Gastroesophageal sphincter (tissue), 4 donors: ENCODE results near the gene SERINC2. TPM values are rescaled to one million over a fixed set of nuclear protein-coding genes. Genes with fewer than 3 reads are reported as not detected.

ENCODE experiments used
- ATAC-seq: fragments of 150-250 bp; one replicate; pipeline ENCODE4 v1.9.1; 2016; ENCODE audit warnings: mild to moderate bottlenecking, moderate library complexity
- H3K27ac ChIP-seq, 4 donors: fragments of 200-600 bp; sonication (generic) in 3 of 4; 1 replicate in 3 of 4; 2 replicates in 1 of 4; pipeline ENCODE4 v1.5.1; 2016 to 2019
- H3K27me3 ChIP-seq: fragments of 200-600 bp; sonication (generic); one replicate; pipeline ENCODE4 v1.5.1; 2019
- H3K36me3 ChIP-seq, 2 donors: fragments of 200-600 bp; sonication (generic); one replicate each; pipeline ENCODE4 v1.5.1; 2019; ENCODE audit warnings: control low read depth in 1 of 2
- H3K4me1 ChIP-seq, 3 donors: fragments of 200-600 bp; sonication (generic); 1 replicate in 2 of 3; 2 replicates in 1 of 3; pipeline ENCODE4 v1.5.1; 2016 to 2019; ENCODE audit warnings: control low read depth in 2 of 3
- H3K4me3 ChIP-seq, 2 donors: fragments of 200-600 bp; sonication (generic); one replicate each; pipeline ENCODE4 v1.5.1; 2019; ENCODE audit warnings: mild to moderate bottlenecking in 1 of 2, moderate library complexity in 1 of 2
- H3K9me3 ChIP-seq, 3 donors: fragments of 200-600 bp; sonication (generic); one replicate each; pipeline ENCODE4 v1.5.1; 2017 to 2019; ENCODE audit warnings: control low read depth in 2 of 3
- EP300 ChIP-seq: sonication (generic); formaldehyde crosslinking; IDR thresholded peaks from one replicate; pipeline ENCODE4 v1.6.1; 2017; ENCODE audit warnings: antibody characterized with exemption, mild to moderate bottlenecking
- POLR2A ChIP-seq, 2 donors: fragments of 450-650 bp; IDR thresholded peaks; one replicate each; pipeline ENCODE4 v1.6.1; 2017; ENCODE audit warnings: antibody characterized with exemption in 2 of 2, mild to moderate bottlenecking in 2 of 2, moderate library complexity in 1 of 2
- POLR2AphosphoS5 ChIP-seq: sonication (generic); formaldehyde crosslinking; IDR thresholded peaks from one replicate; pipeline ENCODE4 v1.6.1; 2017; ENCODE audit warnings: antibody characterized with exemption
- WGBS, 2 donors: methylation state at CpG; one replicate each; pipeline ENCODE4 v1.1.5; 2018; ENCODE audit warnings: low coverage in 1 of 2; 5-methylcytosine and 5-hydroxymethylcytosine counted together
- total RNA-seq, 4 donors: library from RNA; depleted of rRNA; stranded (reverse); fragments of >200 nt; gene quantifications; one replicate each; pipeline ENCODE4 v1.1.0, GENCODE V29; 2016
- TF ChIP-seq, protein P1 (sequence below), 4 experiments: fragments of 200-600 bp in 2 of 4; fragments of 450-650 bp in 2 of 4; sonication (generic) in 1 of 4; IDR thresholded peaks; one replicate each; pipeline ENCODE4 v1.5.1; 2017 to 2019; ENCODE audit warnings: antibody characterized with exemption in 4 of 4, mild to moderate bottlenecking in 2 of 4, moderate library complexity in 2 of 4

SERINC2 gene
- total RNA-seq, 4 donors from 2014 or later = 2.5 to 8.7 (median 4.1) TPM

DNA sequence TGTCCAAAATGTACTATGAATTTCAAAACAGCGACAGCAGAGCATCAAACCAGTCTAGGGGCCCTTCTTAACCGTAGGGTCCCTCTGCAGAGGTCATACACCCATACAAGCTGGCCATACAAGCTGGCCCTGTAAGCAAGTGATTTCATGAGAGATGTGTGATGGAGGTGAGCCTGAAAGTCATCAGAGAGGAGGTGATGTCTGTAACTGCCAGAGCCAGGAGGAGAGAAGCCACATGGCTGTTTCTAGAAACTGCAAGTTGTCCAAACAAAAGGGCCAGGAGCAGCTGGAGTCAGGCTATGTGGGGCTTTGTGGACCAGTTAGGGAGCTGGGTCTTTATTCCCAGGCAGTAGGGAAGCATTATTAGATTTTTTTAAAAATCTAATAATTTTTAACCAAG, 14.8 kb upstream of the SERINC2 start:
- Histone ChIP-seq H3K36me3 (no peaks in the 10 kb centered on the region), H3K27ac (no peak overlapping the region), H3K9me3 (no peaks in the 10 kb centered on the region), H3K4me1 (peaks cover 0 to 12% (median 3%) of the 10 kb centered on the region in 3 donors), H3K4me3 (no peak overlapping the region), H3K27me3 (no peaks in the 10 kb centered on the region)
- WGBS, 2 donors = 88% methylated on average over 2 of the region's 2 CpGs; no CpG with 5 or more reads in 1 of the 2 donors
- TF ChIP-seq POLR2A (IDR thresholded peaks at IDR 0.05) = no peak
- TF ChIP-seq, protein P1, sequence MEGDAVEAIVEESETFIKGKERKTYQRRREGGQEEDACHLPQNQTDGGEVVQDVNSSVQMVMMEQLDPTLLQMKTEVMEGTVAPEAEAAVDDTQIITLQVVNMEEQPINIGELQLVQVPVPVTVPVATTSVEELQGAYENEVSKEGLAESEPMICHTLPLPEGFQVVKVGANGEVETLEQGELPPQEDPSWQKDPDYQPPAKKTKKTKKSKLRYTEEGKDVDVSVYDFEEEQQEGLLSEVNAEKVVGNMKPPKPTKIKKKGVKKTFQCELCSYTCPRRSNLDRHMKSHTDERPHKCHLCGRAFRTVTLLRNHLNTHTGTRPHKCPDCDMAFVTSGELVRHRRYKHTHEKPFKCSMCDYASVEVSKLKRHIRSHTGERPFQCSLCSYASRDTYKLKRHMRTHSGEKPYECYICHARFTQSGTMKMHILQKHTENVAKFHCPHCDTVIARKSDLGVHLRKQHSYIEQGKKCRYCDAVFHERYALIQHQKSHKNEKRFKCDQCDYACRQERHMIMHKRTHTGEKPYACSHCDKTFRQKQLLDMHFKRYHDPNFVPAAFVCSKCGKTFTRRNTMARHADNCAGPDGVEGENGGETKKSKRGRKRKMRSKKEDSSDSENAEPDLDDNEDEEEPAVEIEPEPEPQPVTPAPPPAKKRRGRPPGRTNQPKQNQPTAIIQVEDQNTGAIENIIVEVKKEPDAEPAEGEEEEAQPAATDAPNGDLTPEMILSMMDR (IDR thresholded peaks at IDR 0.05) = no peak
- no peak for TF ChIP-seq EP300
- TF ChIP-seq POLR2AphosphoS5 = no peak
- ATAC-seq = no peak

DNA sequence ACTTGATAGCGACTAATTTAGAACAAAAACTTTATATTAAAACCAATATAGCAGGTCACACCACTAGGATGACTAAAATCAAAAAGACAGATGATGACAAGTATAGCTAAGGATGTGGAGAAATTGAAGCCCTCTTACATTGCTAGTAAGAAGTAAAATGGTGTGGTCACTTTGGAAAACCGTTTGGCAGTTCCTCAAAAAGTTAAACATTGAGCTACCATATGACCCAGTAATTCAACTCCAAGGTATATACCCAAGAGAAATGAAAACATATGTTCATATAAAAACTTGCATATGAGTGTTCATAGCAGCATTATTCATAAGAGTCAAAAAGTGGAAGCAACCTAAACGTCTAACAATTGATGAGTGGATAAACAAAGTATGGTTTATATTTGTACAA, 13.0 kb upstream of the SERINC2 start:
- no peak for ATAC-seq
- H3K4me3 ChIP-seq = no peak overlapping the region
- H3K27me3 ChIP-seq = peaks cover 5% of the 10 kb centered on the region
- TF ChIP-seq EP300 (no peak), POLR2AphosphoS5 (no peak), POLR2A (IDR thresholded peaks at IDR 0.05) (no peak)
- TF ChIP-seq, protein P1 (IDR thresholded peaks at IDR 0.05) = no peak
- H3K4me1 ChIP-seq = peaks cover 0 to 2% (median under 1%) of the 10 kb centered on the region in 3 donors
- H3K27ac ChIP-seq = no peak overlapping the region
- WGBS, 2 donors = 51 to 52% methylated on average over 3 of the region's 3 CpGs
- no peaks in the 10 kb centered on the region for H3K9me3 ChIP-seq
- H3K36me3 ChIP-seq = no peaks in the 10 kb centered on the region

DNA sequence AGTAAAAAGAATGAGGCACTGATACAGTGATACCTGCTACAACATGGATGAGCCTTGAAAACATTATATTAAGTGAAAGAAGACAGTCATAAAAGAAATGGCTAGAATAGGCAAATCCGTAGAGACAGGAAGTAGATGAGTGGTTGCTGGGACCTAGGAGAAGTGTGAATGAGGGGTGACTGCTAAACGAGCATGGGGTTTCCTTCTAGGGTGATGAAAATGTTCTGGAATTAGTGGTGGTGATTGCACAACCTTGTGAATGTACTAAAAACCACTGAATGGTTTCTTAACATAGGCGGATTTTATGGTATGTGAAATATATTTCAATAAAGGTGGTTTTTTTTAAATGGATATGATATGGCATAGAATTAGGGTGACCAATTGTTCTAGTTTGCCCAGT, 12.6 kb upstream of the SERINC2 start:
- H3K36me3 ChIP-seq = no peaks in the 10 kb centered on the region
- 41 to 61% methylated on average over 3 of the region's 3 CpGs for WGBS, 2 donors
- H3K4me1 ChIP-seq = no peaks in the 10 kb centered on the region
- H3K9me3 ChIP-seq = no peaks in the 10 kb centered on the region
- no peak overlapping the region for H3K4me3 ChIP-seq
- TF ChIP-seq, protein P1 (IDR thresholded peaks at IDR 0.05) = no peak
- TF ChIP-seq POLR2AphosphoS5 = no peak
- TF ChIP-seq EP300 = no peak
- no peak for TF ChIP-seq POLR2A (IDR thresholded peaks at IDR 0.05)
- no peak for ATAC-seq
- no peak overlapping the region for H3K27ac ChIP-seq
- peaks cover 5% of the 10 kb centered on the region for H3K27me3 ChIP-seq

DNA sequence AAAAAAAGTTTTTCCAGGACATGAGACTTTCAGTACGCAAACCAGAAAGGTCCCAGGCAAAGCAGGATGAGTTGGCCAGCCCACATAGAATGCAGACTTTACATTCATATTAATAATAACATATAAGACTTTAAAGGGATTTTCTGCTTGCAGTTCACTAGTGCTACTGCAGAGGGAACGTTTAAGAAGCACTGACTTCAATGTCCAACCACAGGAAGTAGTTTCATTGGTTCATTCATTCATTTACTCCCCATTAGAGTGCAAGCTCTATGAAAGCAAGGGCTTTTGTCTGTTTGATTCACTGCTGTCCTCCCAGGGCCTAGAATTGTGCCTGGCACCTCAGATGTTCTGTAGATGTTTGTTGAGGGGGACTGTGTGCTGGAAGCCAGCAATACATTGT, 11.8 kb upstream of the SERINC2 start:
- H3K9me3 ChIP-seq = no peaks in the 10 kb centered on the region
- TF ChIP-seq POLR2AphosphoS5 = no peak
- TF ChIP-seq, protein P1 (IDR thresholded peaks at IDR 0.05) = no peak
- no peak for TF ChIP-seq POLR2A (IDR thresholded peaks at IDR 0.05)
- TF ChIP-seq EP300 = no peak
- ATAC-seq = no peak
- no peaks in the 10 kb centered on the region for H3K4me1 ChIP-seq
- H3K27me3 ChIP-seq = peaks cover 5% of the 10 kb centered on the region
- H3K36me3 ChIP-seq = no peaks in the 10 kb centered on the region
- 31% methylated on average over 2 of the region's 2 CpGs; no CpG with 5 or more reads in 1 of the 2 donors for WGBS, 2 donors
- H3K4me3 ChIP-seq = no peak overlapping the region
- no peak overlapping the region for H3K27ac ChIP-seq

DNA sequence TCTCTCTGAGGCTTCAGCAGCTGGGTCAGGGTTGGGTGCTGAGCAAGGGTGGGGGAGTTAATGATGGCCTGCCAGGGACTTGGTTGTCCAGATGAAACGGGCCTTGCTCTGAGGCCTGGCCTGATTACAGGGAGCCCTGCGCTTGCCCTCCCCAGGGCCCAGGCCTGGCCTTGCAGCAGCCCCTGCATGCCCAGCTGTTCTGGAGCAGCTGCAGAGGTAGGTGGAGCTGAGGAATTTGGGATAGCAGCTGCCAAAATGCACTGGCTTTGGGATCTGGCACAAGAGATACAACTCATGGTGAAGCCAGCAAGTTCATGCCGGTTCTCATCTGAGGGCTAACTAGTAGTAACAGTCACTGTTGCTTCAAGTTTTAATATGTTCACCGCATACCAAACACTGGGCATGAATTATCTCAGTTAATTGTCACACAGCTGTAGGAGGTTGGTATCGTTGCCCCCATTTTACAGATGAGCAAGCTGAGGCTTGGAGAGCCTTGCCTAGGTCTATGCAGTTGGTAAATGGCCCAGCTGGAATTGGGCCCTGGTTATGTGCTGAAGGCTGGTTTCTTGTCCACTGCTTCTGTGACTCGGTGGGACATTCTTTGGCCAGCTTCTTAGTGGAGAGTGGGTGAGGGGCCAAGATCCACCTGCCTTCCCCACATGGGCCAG, 7.3 kb upstream of the SERINC2 start:
- 80 to 89% methylated on average over 2 of the region's 6 CpGs for WGBS, 2 donors

More for the DNA sequence above, 7.3 kb upstream of the SERINC2 start:
- TF ChIP-seq, protein P1 (IDR thresholded peaks at IDR 0.05) = no peak
- no peak for TF ChIP-seq POLR2AphosphoS5
- TF ChIP-seq EP300 = no peak
- no peak for TF ChIP-seq POLR2A (IDR thresholded peaks at IDR 0.05)
- Histone ChIP-seq H3K4me3 (no peak overlapping the region), H3K27ac (no peak overlapping the region), H3K27me3 (peaks cover 25% of the 10 kb centered on the region), H3K4me1 (no peaks in the 10 kb centered on the region), H3K9me3 (no peaks in the 10 kb centered on the region), H3K36me3 (no peaks in the 10 kb centered on the region)
- ATAC-seq = no peak
